HFFc6 (cell line): ENCODE measurements around the gene XXYLT1. TPM values are rescaled to one million over a fixed set of nuclear protein-coding genes. Genes with fewer than 3 reads are reported as not detected.

Experiments
- DNase-seq: peaks from one replicate; pipeline ENCODE4 v3.0.0-alpha.2; 2018
- H3K27ac Mint-ChIP-seq: 2 replicates; pipeline ENCODE4 v1.8.0; 2020; ENCODE audit warnings: mild to moderate bottlenecking, mixed read lengths
- H3K27me3 Mint-ChIP-seq: 2 replicates; pipeline ENCODE4 v1.8.0; 2021; ENCODE audit warnings: mild to moderate bottlenecking, moderate library complexity, mixed read lengths; ENCODE audit not compliant: insufficient read depth
- H3K36me3 Mint-ChIP-seq: 2 replicates; pipeline ENCODE4 v1.8.0; 2021; ENCODE audit warnings: low read depth, mixed read lengths
- H3K4me1 Mint-ChIP-seq: 2 replicates; pipeline ENCODE4 v1.8.0; 2020; ENCODE audit warnings: low read depth, mixed read lengths
- H3K4me3 Mint-ChIP-seq: 2 replicates; pipeline ENCODE4 v1.8.0; 2020; ENCODE audit warnings: mild to moderate bottlenecking, moderate library complexity, mixed read lengths
- H3K9me3 Mint-ChIP-seq: 2 replicates; pipeline ENCODE4 v1.8.0; 2020; ENCODE audit warnings: mild to moderate bottlenecking, mixed read lengths
- total RNA-seq, 6 experiments: library from RNA; stranded (reverse); fragmentation: NEBNext Ultra II Directional; extraction: Animal tissue kit (Norgen Biotek cat#: 25700); gene quantifications; 2 replicates in 1 of 6; 3 replicates in 5 of 6; pipeline ENCODE4 v1.2.3, GENCODE V29; 2021
- TF ChIP-seq, protein P1 (sequence below): fragments of 200-600 bp; sonication (generic); IDR thresholded peaks from 2 replicates; pipeline ENCODE4 v1.5.0; 2021; ENCODE audit warnings: antibody characterized with exemption, mild to moderate bottlenecking

Gene XXYLT1
- total RNA-seq, 6 experiments from 2014 or later = 16.9 to 24.2 (median 18.3) TPM

DNA sequence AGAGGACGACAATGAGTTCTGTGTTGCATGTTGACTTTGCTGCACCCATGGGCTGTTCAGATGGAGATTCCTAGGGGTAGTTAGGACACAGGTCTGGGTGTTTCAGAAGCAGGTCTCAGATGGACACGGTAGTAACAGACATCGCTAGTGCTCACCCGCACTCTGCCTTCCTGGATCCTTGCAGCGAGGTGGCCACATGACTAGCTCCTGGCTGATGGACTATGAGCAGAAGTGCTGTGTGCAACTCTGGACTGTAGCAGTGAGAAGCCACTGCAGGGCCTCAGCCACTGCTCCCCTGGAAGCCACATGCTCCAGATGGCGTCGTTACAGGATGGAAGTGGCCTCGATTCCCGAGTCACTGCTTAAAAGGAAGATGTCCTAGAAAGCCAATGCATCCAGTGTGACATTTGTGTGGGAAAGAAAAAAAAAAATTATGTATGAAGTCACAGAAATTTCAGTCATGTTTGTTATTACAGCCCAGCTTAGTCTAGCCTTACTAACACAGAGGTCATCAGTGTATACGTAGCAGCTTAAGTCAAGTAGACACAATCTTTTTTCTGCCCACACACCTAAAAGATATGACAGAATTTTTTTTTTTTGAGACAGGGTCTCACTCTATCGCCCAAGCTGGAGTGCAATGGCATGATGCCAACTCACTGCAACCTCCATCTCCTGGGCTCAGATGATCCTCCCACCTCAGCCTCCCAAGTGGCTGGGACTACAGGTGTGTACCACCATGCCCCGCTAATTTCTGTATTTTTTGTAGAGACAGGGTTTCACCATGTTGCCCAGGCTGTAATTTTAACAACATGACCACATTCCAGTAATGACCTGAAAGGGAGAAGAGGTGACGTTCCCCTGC, 95.3 kb downstream of the XXYLT1 start:
- Mint-ChIP-seq H3K27me3 (no peaks in the 10 kb centered on the region; the same call in 1 of the 2 replicates), H3K27ac (no peak overlapping the region), H3K9me3 (no peaks in the 10 kb centered on the region), H3K4me1 (peaks cover 4% of the 10 kb centered on the region), H3K36me3 (peaks cover 18% of the 10 kb centered on the region), H3K4me3 (no peak overlapping the region)
- no peak for DNase-seq
- TF ChIP-seq, protein P1, sequence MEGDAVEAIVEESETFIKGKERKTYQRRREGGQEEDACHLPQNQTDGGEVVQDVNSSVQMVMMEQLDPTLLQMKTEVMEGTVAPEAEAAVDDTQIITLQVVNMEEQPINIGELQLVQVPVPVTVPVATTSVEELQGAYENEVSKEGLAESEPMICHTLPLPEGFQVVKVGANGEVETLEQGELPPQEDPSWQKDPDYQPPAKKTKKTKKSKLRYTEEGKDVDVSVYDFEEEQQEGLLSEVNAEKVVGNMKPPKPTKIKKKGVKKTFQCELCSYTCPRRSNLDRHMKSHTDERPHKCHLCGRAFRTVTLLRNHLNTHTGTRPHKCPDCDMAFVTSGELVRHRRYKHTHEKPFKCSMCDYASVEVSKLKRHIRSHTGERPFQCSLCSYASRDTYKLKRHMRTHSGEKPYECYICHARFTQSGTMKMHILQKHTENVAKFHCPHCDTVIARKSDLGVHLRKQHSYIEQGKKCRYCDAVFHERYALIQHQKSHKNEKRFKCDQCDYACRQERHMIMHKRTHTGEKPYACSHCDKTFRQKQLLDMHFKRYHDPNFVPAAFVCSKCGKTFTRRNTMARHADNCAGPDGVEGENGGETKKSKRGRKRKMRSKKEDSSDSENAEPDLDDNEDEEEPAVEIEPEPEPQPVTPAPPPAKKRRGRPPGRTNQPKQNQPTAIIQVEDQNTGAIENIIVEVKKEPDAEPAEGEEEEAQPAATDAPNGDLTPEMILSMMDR = no peak

DNA sequence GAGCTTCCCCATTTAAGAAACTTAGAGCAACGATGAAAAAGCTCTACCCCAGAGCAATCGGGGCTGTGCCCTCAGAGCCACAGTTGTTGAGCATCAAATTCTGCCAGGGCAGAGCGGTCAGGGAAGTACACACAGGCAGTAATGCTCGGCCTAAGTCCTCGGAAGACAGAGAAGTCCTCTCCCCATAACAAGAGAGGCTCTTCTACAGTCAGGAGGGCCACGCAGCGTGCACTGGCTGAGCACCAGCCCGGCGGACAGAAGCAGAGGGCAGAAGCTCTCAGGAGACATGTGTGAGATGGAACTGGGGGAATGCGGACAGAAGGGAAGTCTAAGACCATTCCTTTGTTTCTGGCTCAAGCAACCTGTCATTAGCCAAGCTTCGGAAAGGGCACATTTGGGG, 95.9 kb downstream of the XXYLT1 start:
- H3K27me3 Mint-ChIP-seq = no peaks in the 10 kb centered on the region; the same call in 1 of the 2 replicates
- H3K4me1 Mint-ChIP-seq = peaks cover 4% of the 10 kb centered on the region
- no peaks in the 10 kb centered on the region for H3K9me3 Mint-ChIP-seq
- no peak overlapping the region for H3K27ac Mint-ChIP-seq
- H3K36me3 Mint-ChIP-seq = peaks cover 18% of the 10 kb centered on the region
- DNase-seq = no peak
- H3K4me3 Mint-ChIP-seq = no peak overlapping the region
- TF ChIP-seq, protein P1 = no peak

DNA sequence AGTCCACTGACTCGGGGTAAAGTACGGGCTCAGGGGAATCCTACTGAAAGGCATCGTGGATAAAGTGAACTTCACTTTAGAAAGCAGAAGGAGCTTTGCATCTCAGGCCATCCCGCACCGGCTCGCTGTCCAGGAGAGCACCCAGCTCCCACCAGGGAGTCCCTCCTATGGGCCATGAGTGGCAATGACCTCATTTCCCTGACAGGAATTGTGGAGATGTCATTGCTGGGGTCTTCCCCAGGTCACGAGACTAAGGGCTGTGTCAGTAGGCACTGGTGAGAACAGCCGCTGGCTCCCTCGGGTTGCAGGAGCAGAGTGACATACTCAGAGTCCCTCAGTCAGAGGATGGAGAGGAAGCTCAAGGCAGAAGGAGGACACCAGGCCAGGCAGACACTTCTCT, 97.3 kb downstream of the XXYLT1 start:
- no peaks in the 10 kb centered on the region; the same call in 1 of the 2 replicates for H3K4me1 Mint-ChIP-seq
- no peaks in the 10 kb centered on the region for H3K9me3 Mint-ChIP-seq
- H3K36me3 Mint-ChIP-seq = peaks cover 18% of the 10 kb centered on the region
- no peak overlapping the region for H3K4me3 Mint-ChIP-seq
- H3K27ac Mint-ChIP-seq = no peak overlapping the region
- TF ChIP-seq, protein P1 = no peak
- no peak for DNase-seq
- H3K27me3 Mint-ChIP-seq = no peaks in the 10 kb centered on the region

DNA sequence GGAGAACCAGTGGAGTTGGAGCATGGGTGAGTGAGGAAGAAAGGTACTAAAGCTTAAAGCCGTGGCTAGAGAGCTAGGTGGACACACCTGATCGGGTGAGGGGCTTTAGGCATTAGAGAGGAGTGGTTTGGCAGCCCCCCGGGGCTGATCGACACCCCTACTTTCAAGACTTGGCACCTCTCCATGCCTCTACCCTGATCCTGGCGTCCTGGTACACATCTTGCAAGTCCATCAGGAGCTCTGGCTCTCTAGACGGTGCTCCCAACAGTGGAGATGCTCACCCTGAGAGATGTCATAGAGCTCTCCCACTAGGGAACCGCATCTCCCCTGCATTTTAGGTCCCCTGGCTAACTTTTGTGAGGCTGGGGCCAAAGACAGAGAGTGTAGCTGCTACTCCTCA, 98.1 kb downstream of the XXYLT1 start:
- H3K36me3 Mint-ChIP-seq = peaks cover 10% of the 10 kb centered on the region
- H3K27ac Mint-ChIP-seq = no peak overlapping the region
- no peaks in the 10 kb centered on the region; the same call in 1 of the 2 replicates for H3K4me1 Mint-ChIP-seq

DNA sequence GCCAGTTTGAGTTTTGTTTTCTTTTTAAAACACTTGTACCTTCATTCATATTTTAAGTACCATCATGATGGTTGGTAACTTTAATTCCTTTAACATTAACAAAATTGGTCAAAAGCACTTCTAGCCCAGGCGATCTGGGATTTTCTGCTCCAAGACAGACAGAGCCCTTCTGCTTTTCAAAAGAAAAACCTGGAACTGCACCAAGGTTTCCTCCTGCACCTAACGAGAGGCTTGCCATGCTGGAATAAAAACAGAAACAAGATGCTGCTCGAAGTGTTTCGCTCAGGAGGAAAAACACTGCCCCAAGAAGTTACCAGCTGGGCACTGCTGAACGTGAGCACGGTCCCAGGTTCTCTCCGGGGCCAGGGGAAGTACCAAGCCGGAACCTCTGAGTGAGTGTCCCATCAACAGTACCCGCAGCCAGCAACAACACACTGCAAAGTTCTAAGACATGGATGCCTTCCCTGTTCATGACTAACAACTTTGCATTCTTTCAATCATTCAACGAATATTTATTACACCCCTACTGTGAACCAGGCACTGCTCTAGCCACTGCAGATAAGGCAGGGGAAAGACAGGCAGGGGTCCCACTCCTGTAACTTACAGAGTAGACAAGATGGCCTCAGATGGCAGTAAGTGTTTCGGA, 98.8 kb downstream of the XXYLT1 start:
- no peak for DNase-seq
- no peak overlapping the region for H3K4me3 Mint-ChIP-seq
- H3K27me3 Mint-ChIP-seq = no peaks in the 10 kb centered on the region
- peaks cover 10% of the 10 kb centered on the region for H3K36me3 Mint-ChIP-seq
- H3K27ac Mint-ChIP-seq = no peak overlapping the region
- H3K4me1 Mint-ChIP-seq = no peaks in the 10 kb centered on the region; the same call in 1 of the 2 replicates
- TF ChIP-seq, protein P1 = no peak
- H3K9me3 Mint-ChIP-seq = no peaks in the 10 kb centered on the region

More for the DNA sequence above, 98.1 kb downstream of the XXYLT1 start:
- TF ChIP-seq, protein P1 = no peak
- H3K4me3 Mint-ChIP-seq = no peak overlapping the region
- no peaks in the 10 kb centered on the region for H3K27me3 Mint-ChIP-seq
- no peak for DNase-seq
- no peaks in the 10 kb centered on the region for H3K9me3 Mint-ChIP-seq
